Ovary (tissue), 9 donors: ENCODE data around the gene GLCE. TPM values are rescaled to one million over a fixed set of nuclear protein-coding genes. Genes with fewer than 3 reads are reported as not detected.
"Not testable (repeated sequence)": the region's sequence is repeated elsewhere in the genome, so short reads cannot be mapped to it uniquely, and the experiment has no call there.

ENCODE experiments used
- DNase-seq, 5 donors: peaks; one replicate each; pipeline ENCODE4 v3.0.0-alpha.2; 2019 to 2020
- H3K27ac ChIP-seq, 2 donors: fragments of 200-600 bp; one replicate each; pipeline versions ENCODE4 v1.5.1 to v1.8.0; 2019 to 2022
- H3K27me3 ChIP-seq: fragments of 200-600 bp; one replicate; pipeline ENCODE4 v1.8.0; 2022
- H3K36me3 ChIP-seq: fragments of 200-600 bp; sonication (generic); one replicate; pipeline ENCODE4 v1.5.1; 2019
- H3K4me1 ChIP-seq: one replicate; pipeline ENCODE4 v1.8.1; 2013; ENCODE audit warnings: mild to moderate bottlenecking, moderate library complexity; ENCODE audit not compliant: insufficient read depth
- H3K4me3 ChIP-seq: fragments of 200-600 bp; sonication (generic); one replicate; pipeline ENCODE4 v1.5.1; 2017
- H3K9me3 ChIP-seq, 2 donors: fragments of 200-600 bp in 1 of 2; sonication (generic) in 1 of 2; one replicate each; pipeline versions ENCODE4 v1.5.1 to v1.8.1; 2013 to 2019; ENCODE audit warnings: mild to moderate bottlenecking in 1 of 2, moderate library complexity in 1 of 2
- EP300 ChIP-seq: sonication (generic); formaldehyde crosslinking; IDR thresholded peaks from one replicate; pipeline ENCODE4 v1.6.1; 2017; ENCODE audit warnings: antibody characterized with exemption
- POLR2A ChIP-seq: fragments of 450-650 bp; IDR thresholded peaks from one replicate; pipeline ENCODE4 v1.6.1; 2017; ENCODE audit warnings: antibody characterized with exemption, mild to moderate bottlenecking, moderate library complexity
- WGBS, 3 donors: extraction: QIAGEN DNeasy Blood & Tissue Kit in 1 of 3; methylation state at CpG; one replicate each; pipeline versions ENCODE4 v1.1.5 to v1.1.7; 2013 to 2017; 5-methylcytosine and 5-hydroxymethylcytosine counted together
- intact Hi-C, 4 donors: fragments of 100-400 bp; cut with DNase I; formaldehyde crosslinking; loops; one replicate each; pipeline versions ENCODE4 v1.11.0 to v1.15.1; 2022 to 2023
- polyA plus RNA-seq, 2 donors: library from polyadenylated mRNA; stranded (reverse); fragments of 200-250 nt in 1 of 2; fragments of 350-450 nt in 1 of 2; fragmentation: Illumina TruSeq in 1 of 2; extraction: RNeasy Lipid Tissue Mini Kit (QIAGEN cat#74804) in 1 of 2; gene quantifications; one replicate each; pipeline ENCODE4 v1.2.3, GENCODE V29; 2013 to 2014
- total RNA-seq, 7 donors: library from RNA; depleted of rRNA in 2 of 7; stranded (reverse); fragments of >200 nt in 2 of 7; fragmentation: NEBNext Ultra II Directional in 3 of 7; extraction: Animal tissue kit (Norgen Biotek cat#: 25700) in 3 of 7; gene quantifications; one replicate each; pipeline versions ENCODE4 v1.1.0 to v1.2.4, GENCODE V29; 2016 to 2023
- TF ChIP-seq, protein P1 (sequence below), 3 donors: fragments of 450-650 bp in 2 of 3; fragments of 200-600 bp in 1 of 3; IDR thresholded peaks; one replicate each; pipeline versions ENCODE4 v1.5.1 to v1.8.0; 2016 to 2022; ENCODE audit warnings: antibody characterized with exemption in 3 of 3, mild to moderate bottlenecking in 1 of 3
- donor health status: DM: no; HTN: no; CAD: no; lungs with moderate emphysema.
- donor health status: DM: no; HTN: no; CAD: no.
- donor health status: Bipolar disorder and iron deficiency.
- donor health status: DM: yes; HTN: yes; CAD: no.
- donor health status: DM: no; HTN: no; CAD: no.
- donor health status: DM: yes; HTN: yes; CAD: no.

Gene GLCE
- total and polyA plus RNA-seq, 9 donors = 12.2 to 23.2 (median 16.7) TPM

- TF ChIP-seq EP300 = no peak
- TF ChIP-seq, protein P1, sequence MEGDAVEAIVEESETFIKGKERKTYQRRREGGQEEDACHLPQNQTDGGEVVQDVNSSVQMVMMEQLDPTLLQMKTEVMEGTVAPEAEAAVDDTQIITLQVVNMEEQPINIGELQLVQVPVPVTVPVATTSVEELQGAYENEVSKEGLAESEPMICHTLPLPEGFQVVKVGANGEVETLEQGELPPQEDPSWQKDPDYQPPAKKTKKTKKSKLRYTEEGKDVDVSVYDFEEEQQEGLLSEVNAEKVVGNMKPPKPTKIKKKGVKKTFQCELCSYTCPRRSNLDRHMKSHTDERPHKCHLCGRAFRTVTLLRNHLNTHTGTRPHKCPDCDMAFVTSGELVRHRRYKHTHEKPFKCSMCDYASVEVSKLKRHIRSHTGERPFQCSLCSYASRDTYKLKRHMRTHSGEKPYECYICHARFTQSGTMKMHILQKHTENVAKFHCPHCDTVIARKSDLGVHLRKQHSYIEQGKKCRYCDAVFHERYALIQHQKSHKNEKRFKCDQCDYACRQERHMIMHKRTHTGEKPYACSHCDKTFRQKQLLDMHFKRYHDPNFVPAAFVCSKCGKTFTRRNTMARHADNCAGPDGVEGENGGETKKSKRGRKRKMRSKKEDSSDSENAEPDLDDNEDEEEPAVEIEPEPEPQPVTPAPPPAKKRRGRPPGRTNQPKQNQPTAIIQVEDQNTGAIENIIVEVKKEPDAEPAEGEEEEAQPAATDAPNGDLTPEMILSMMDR (IDR thresholded peaks at IDR 0.05) = no peak
- TF ChIP-seq POLR2A = no peak
- no peaks in the 10 kb centered on the region for H3K36me3 ChIP-seq
- no peaks in the 10 kb centered on the region for H3K27me3 ChIP-seq
- no peak for DNase-seq
- intact Hi-C loops = no loop called here
- H3K4me1 ChIP-seq = no peaks in the 10 kb centered on the region
- WGBS, 3 donors = 80 to 82% (median 82%) methylated on average over 3 of the region's 3 CpGs
- H3K4me3 ChIP-seq = no peak overlapping the region
- H3K27ac ChIP-seq = no peak overlapping the region
- H3K9me3 ChIP-seq = no peaks in the 10 kb centered on the region
Observed at GRCh38 chr15:69150336-69150735, 10.1 kb upstream of the GLCE start.

DNA sequence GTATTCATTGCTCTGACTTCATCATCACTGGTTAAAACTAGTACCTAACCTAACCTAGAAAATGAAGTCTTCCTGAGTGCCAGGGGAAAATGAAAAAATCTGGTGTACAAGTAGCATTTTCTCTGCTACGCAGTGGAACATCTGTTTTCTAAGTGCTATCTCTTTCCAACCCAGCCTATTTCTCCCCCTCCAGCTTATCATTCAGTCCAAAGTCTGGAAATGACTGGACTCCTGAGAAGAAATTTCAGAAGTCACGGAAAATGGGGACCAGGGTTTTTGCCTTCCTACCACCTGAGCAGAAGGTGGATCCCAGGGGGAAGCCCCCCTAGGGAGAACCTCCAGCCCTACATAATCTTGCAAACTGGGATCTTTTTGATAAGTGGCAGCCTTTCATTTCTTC is 9.6 kb upstream of the GLCE start:
- H3K27me3 ChIP-seq = no peaks in the 10 kb centered on the region
- no peak overlapping the region for H3K27ac ChIP-seq
- intact Hi-C loops = no loop called here
- TF ChIP-seq EP300 (no peak), POLR2A (no peak)
- TF ChIP-seq, protein P1 (IDR thresholded peaks at IDR 0.05) = no peak
- WGBS, 3 donors = 43 to 59% (median 47%) methylated on average over 2 of the region's 2 CpGs
- DNase-seq = no peak
- no peaks in the 10 kb centered on the region for H3K36me3 ChIP-seq
- H3K9me3 ChIP-seq = no peaks in the 10 kb centered on the region
- H3K4me3 ChIP-seq = no peak overlapping the region
- H3K4me1 ChIP-seq = no peaks in the 10 kb centered on the region

GRCh38 chr15:69153046-69153445 is 7.4 kb upstream of the GLCE start:
- H3K4me1 ChIP-seq = no peaks in the 10 kb centered on the region
- no peaks in the 10 kb centered on the region for H3K27me3 ChIP-seq
- no peaks in the 10 kb centered on the region for H3K9me3 ChIP-seq
- intact Hi-C loops = no loop called here
- H3K4me3 ChIP-seq = no peak overlapping the region
- WGBS, 3 donors = 87 to 95% (median 90%) methylated on average over 2 of the region's 2 CpGs
- no peak for DNase-seq
- H3K27ac ChIP-seq = no peak overlapping the region
- H3K36me3 ChIP-seq = no peaks in the 10 kb centered on the region
- TF ChIP-seq POLR2A (no peak), EP300 (no peak)
- TF ChIP-seq, protein P1 (IDR thresholded peaks at IDR 0.05) = no peak

DNA sequence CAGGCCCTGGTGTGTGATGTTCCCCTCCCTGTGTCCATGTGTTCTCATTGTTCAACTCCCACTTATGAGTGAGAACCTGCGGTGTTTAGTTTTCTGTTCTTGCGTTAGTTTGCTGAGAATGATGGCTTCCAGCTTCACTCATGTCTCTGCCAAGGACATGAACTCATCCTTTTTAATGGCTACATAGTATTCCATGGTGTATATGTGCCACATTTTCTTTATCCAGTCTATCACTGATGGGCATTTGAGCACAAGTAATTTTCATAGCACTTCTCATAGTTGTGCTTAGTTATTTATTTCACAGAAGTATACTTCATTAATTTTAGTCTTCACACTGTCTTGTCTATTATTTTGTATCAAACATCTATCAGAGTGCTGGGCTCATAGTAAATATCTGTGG is 6.8 kb upstream of the GLCE start:
- H3K4me3 ChIP-seq, H3K36me3 ChIP-seq, H3K27ac ChIP-seq, DNase-seq, H3K27me3 ChIP-seq, H3K9me3 ChIP-seq, intact Hi-C loops, H3K4me1 ChIP-seq: not testable (repeated sequence)
- WGBS, 3 donors = 87 to 92% (median 88%) methylated on average over 2 of the region's 2 CpGs

DNA sequence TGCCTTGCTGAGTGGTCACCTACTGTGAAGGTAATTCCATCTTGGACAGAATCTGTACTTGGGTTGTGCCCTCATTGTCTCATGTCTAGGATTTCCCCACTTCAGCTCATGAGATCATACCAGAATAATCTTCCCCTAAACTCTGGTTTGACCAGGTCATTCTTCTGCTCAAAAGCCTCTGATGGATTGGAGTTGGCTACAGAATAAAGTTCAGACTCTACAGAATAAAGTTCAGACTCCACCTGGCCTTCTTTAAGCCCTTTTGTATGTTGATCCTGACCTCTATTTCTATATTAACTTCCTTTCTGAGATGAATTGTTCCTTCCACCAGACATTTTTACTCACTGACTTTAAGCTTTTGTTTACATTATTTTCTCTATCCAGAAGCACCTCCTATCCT is 6.4 kb upstream of the GLCE start:
- H3K27me3 ChIP-seq = no peaks in the 10 kb centered on the region
- TF ChIP-seq POLR2A (no peak), EP300 (no peak)
- TF ChIP-seq, protein P1 (IDR thresholded peaks at IDR 0.05) = no peak
- H3K4me1 ChIP-seq = no peaks in the 10 kb centered on the region
- H3K36me3 ChIP-seq = no peaks in the 10 kb centered on the region
- no peaks in the 10 kb centered on the region for H3K9me3 ChIP-seq
- H3K27ac ChIP-seq = no peak overlapping the region
- intact Hi-C loops = no loop called here
- DNase-seq = no peak
- H3K4me3 ChIP-seq = no peak overlapping the region
